SK-N-SH (cell line): Measurements from ENCODE around the gene SLC29A1. TPM values are rescaled to one million over a fixed set of nuclear protein-coding genes. Genes with fewer than 3 reads are reported as not detected.

ENCODE experiments used
- CTCF ChIA-PET: fragments of 300-600, 350-600 bp; formaldehyde crosslinking; extraction: SDS; loops from one replicate; lab custom pipeline; 2021; lab: Yijun Ruan, JAX
- POLR2A ChIA-PET: fragments of 350-600 bp; sonication (Branson Sonifier 250); formaldehyde crosslinking; extraction: SDS; loops from one replicate; lab custom pipeline; 2020; ENCODE audit warnings: antibody characterized with exemption, inconsistent platforms; lab: Yijun Ruan, JAX
- DNase-seq: peaks from one replicate; pipeline ENCODE4 v3.0.0; 2012
- H2AFZ ChIP-seq: fragments of 200-600 bp; sonication (generic); 2 replicates; pipeline ENCODE4 v1.8.1; 2016; ENCODE audit warnings: antibody characterized with exemption, mild to moderate bottlenecking, low read depth
- H3F3A ChIP-seq: fragments of 200-600 bp; sonication (generic); replicated peaks from 2 replicates; pipeline ENCODE3; 2016; ENCODE audit warnings: antibody characterized with exemption, mild to moderate bottlenecking; ENCODE audit not compliant: insufficient read depth
- H3K27ac ChIP-seq, 2 experiments: fragments of 200-500 bp in 1 of 2; fragments of 200-600 bp in 1 of 2; sonication (Bioruptor generic) in 1 of 2; sonication (generic), shearing (Covaris generic) in 1 of 2; 2 replicates each; pipeline versions ENCODE4 v1.5.1 to v1.6.1; 2014 to 2016; ENCODE audit warnings: low read depth in 2 of 2, inconsistent platforms in 1 of 2, low read length in 1 of 2, mild to moderate bottlenecking in 1 of 2, mixed read lengths in 1 of 2
- H3K27me3 ChIP-seq: fragments of 200-600 bp; sonication (generic), shearing (Covaris generic); 2 replicates; pipeline ENCODE4 v1.6.1; 2016; ENCODE audit warnings: mixed run types; ENCODE audit not compliant: insufficient read depth
- H3K36me3 ChIP-seq, 2 experiments: fragments of 200-500 bp in 1 of 2; fragments of 200-600 bp in 1 of 2; sonication (Bioruptor generic) in 1 of 2; sonication (generic) in 1 of 2; replicated peaks in 1 of 2; 2 replicates each; pipeline versions ENCODE3 to v1.5.1; 2014 to 2016; ENCODE audit warnings: low read length in 1 of 2, mild to moderate bottlenecking in 1 of 2; ENCODE audit not compliant: insufficient read depth in 2 of 2, control insufficient read depth in 1 of 2
- H3K4me1 ChIP-seq, 2 experiments: fragments of 200-500 bp in 1 of 2; fragments of 200-600 bp in 1 of 2; sonication (Bioruptor generic) in 1 of 2; sonication (generic), shearing (Covaris generic) in 1 of 2; 2 replicates each; pipeline versions ENCODE4 v1.5.1 to v1.6.1; 2014 to 2016; ENCODE audit warnings: low read depth in 1 of 2, low read length in 1 of 2, mixed run types in 1 of 2; ENCODE audit not compliant: insufficient read depth in 2 of 2, control insufficient read depth in 1 of 2
- H3K4me2 ChIP-seq: fragments of 200-600 bp; sonication (generic), shearing (Covaris generic); 2 replicates; pipeline ENCODE4 v1.6.1; 2017; ENCODE audit warnings: mixed run types
- H3K4me3 ChIP-seq, 2 experiments: fragments of 200-500 bp in 1 of 2; fragments of 200-600 bp in 1 of 2; sonication (Bioruptor generic) in 1 of 2; sonication (generic), shearing (Covaris generic) in 1 of 2; 2 replicates each; pipeline versions ENCODE4 v1.5.1 to v1.8.1; 2014 to 2016; ENCODE audit warnings: low read depth in 2 of 2, inconsistent platforms in 1 of 2, low read length in 1 of 2, mild to moderate bottlenecking in 1 of 2, mixed read lengths in 1 of 2, moderate library complexity in 1 of 2
- H3K79me2 ChIP-seq: fragments of 200-600 bp; sonication (generic); 2 replicates; pipeline ENCODE4 v1.8.1; 2017; ENCODE audit warnings: mild to moderate bottlenecking; ENCODE audit not compliant: insufficient read depth
- H3K9ac ChIP-seq: fragments of 200-600 bp; sonication (generic); 2 replicates; pipeline ENCODE4 v1.6.1; 2017; ENCODE audit warnings: mixed run types
- H3K9me2 ChIP-seq: fragments of 200-600 bp; sonication (generic); 2 replicates; pipeline ENCODE4 v1.6.1; 2017; ENCODE audit warnings: mixed run types
- H3K9me3 ChIP-seq: fragments of 200-600 bp; sonication (generic); 2 replicates; pipeline ENCODE4 v1.6.1; 2017; ENCODE audit warnings: mixed run types, mild to moderate bottlenecking, moderate library complexity
- H4K20me1 ChIP-seq: fragments of 200-600 bp; sonication (generic); 2 replicates; pipeline ENCODE4 v1.6.1; 2017; ENCODE audit warnings: mild to moderate bottlenecking, mixed run types; ENCODE audit not compliant: insufficient read depth
- CTCF ChIP-seq: fragments of 200-600 bp; sonication (generic); IDR thresholded peaks from 2 replicates; pipeline ENCODE4 v1.6.1; 2017; ENCODE audit warnings: antibody characterized with exemption, mild to moderate bottlenecking, moderate library complexity
- ELF1 ChIP-seq: IDR thresholded peaks from 2 replicates; pipeline ENCODE4 v1.4.0; 2012
- EP300 ChIP-seq, 2 experiments: IDR thresholded peaks; 2 replicates each; pipeline versions ENCODE4 v1.4.0 to v1.6.1; 2012; ENCODE audit warnings: borderline replicate concordance in 1 of 2, low read depth in 1 of 2, low read length in 1 of 2
- GATA2 ChIP-seq: sonication (generic); formaldehyde crosslinking; IDR thresholded peaks from 2 replicates; pipeline ENCODE4 v1.5.0; 2020; ENCODE audit warnings: mild to moderate bottlenecking, missing genetic modification reagents
- MAX ChIP-seq: IDR thresholded peaks from 2 replicates; pipeline ENCODE4 v1.4.0; 2012; ENCODE audit warnings: low read depth
- MXI1 ChIP-seq: IDR thresholded peaks from 2 replicates; pipeline ENCODE4 v1.6.1; 2012; ENCODE audit warnings: mild to moderate bottlenecking, low read depth, low read length, improper control_type of control experiment
- NFIC ChIP-seq: IDR thresholded peaks from 2 replicates; pipeline ENCODE4 v1.4.0; 2012; ENCODE audit warnings: borderline replicate concordance
- NRF1 ChIP-seq: IDR thresholded peaks from 2 replicates; pipeline ENCODE4 v1.6.1; 2012; ENCODE audit warnings: low read depth, mild to moderate bottlenecking, low read length
- PBX3 ChIP-seq: IDR thresholded peaks from 2 replicates; pipeline ENCODE4; 2012
- POLR2AphosphoS5 ChIP-seq: IDR thresholded peaks from 2 replicates; pipeline ENCODE4 v1.6.1; 2012; ENCODE audit warnings: low read depth, low read length
- RCOR1 ChIP-seq: fragments of 150-350 bp; IDR thresholded peaks from 2 replicates; pipeline ENCODE4 v1.6.1; 2017; ENCODE audit warnings: antibody characterized with exemption, low read length
- SIN3A ChIP-seq: IDR thresholded peaks from 2 replicates; pipeline ENCODE4 v1.6.1; 2012; ENCODE audit warnings: low read depth, mild to moderate bottlenecking, low read length, moderate library complexity, borderline replicate concordance
- TAF1 ChIP-seq: IDR thresholded peaks from 2 replicates; pipeline ENCODE4 v1.6.1; 2012; ENCODE audit warnings: low read depth, mild to moderate bottlenecking, low read length, moderate library complexity, borderline replicate concordance
- USF1 ChIP-seq: IDR thresholded peaks from 2 replicates; pipeline ENCODE4 v1.4.0; 2012; ENCODE audit warnings: low read depth, borderline replicate concordance
- USF2 ChIP-seq: fragments of 150-350 bp; IDR thresholded peaks from 2 replicates; pipeline ENCODE4 v1.6.1; 2017; ENCODE audit warnings: antibody characterized with exemption, low read length, low read depth, borderline replicate concordance
- WGBS: methylation state at CpG from one replicate; pipeline ENCODE4 v1.1.6; 2017; ENCODE audit warnings: low lambda C conversion rate; 5-methylcytosine and 5-hydroxymethylcytosine counted together
- polyA plus RNA-seq, 3 experiments: library from polyadenylated mRNA; depleted of rRNA; stranded (reverse); fragments of >200 nt; gene quantifications; 2 replicates each; pipeline ENCODE4 v1.2.3, GENCODE V29; 2012

The SLC29A1 gene
- polyA plus RNA-seq, 1 of the 3 experiments (the other 2 are of a cell fraction) = 44.5 TPM

- H2AFZ ChIP-seq = no peak overlapping the region
- POLR2A ChIA-PET = interaction anchor here (0.9 to 3.1 kb wide), 2 partner anchors 18 to 29 kb away, joined by 3 to 25 read pairs; partner anchors contain the start of genes HSP90AB1 and SLC35B2
- TF ChIP-seq SIN3A (no peak), POLR2AphosphoS5 (no peak), TAF1 (no peak), PBX3 (no peak), GATA2 (no peak), USF1 (no peak), RCOR1 (no peak), CTCF (no peak)
- TF ChIP-seq, all 33 proteins: peak for 0
- Histone ChIP-seq H3K4me3 (no peak overlapping the region), H3K27ac (peak overlapping the region in 1 of 2 experiments; percentile 0; a peak in 1 of 4 replicates), H4K20me1 (peaks cover 5% of the 10 kb centered on the region; the same call in 1 of the 2 replicates), H3K4me1 (peaks cover 9 to 80% of the 10 kb centered on the region in 2 experiments; a peak in 3 of 4 replicates), H3K27me3 (no peaks in the 10 kb centered on the region), H3K4me2 (no peak overlapping the region), H3F3A (no peaks in the 10 kb centered on the region), H3K9ac (no peak overlapping the region), H3K79me2 (peaks cover 7% of the 10 kb centered on the region; the same call in 1 of the 2 replicates), H3K36me3 (peaks cover 0 to 6% of the 10 kb centered on the region in 2 experiments), H3K9me3 (no peaks in the 10 kb centered on the region), H3K9me2 (no peaks in the 10 kb centered on the region)
- DNase-seq = no peak
- 96% methylated on average over 7 of the region's 7 CpGs for WGBS
- CTCF ChIA-PET = interaction anchor here (1.2 to 13.7 kb wide), 6 partner anchors 6 to 132 kb away, joined by 3 to 224 read pairs (median 4); no protein-coding TSS in a partner anchor
Observed at GRCh38 chr6:44228433-44228832, 5.0 kb downstream of the SLC29A1 start.

- H3K79me2 ChIP-seq = peaks cover 7% of the 10 kb centered on the region; the same call in 1 of the 2 replicates
- H3K9me3 ChIP-seq = no peaks in the 10 kb centered on the region
- H3K4me3 ChIP-seq = no peak overlapping the region
- no peak overlapping the region for H3K9ac ChIP-seq
- no peaks in the 10 kb centered on the region for H3F3A ChIP-seq
- ChIA-PET CTCF (interaction anchor here (1.2 to 13.7 kb wide), 6 partner anchors 6 to 132 kb away, joined by 3 to 224 read pairs (median 4); no protein-coding TSS in a partner anchor), POLR2A (interaction anchor here (0.9 kb wide), 1 partner anchor 28 kb away, joined by 3 read pairs; the partner anchor contains the start of gene SLC35B2)
- H3K4me2 ChIP-seq = no peak overlapping the region
- WGBS = 81% methylated on average over 3 of the region's 5 CpGs
- peaks cover 9 to 84% of the 10 kb centered on the region in 2 experiments for H3K4me1 ChIP-seq
- H2AFZ ChIP-seq = no peak overlapping the region
- H3K36me3 ChIP-seq = peaks cover 0 to 6% of the 10 kb centered on the region in 2 experiments
- peak overlapping the region in 1 of 2 experiments; percentile 17; a peak in 1 of 4 replicates for H3K27ac ChIP-seq
- no peak for DNase-seq
- H3K27me3 ChIP-seq = no peaks in the 10 kb centered on the region
- peaks cover 5% of the 10 kb centered on the region; the same call in 1 of the 2 replicates for H4K20me1 ChIP-seq
- H3K9me2 ChIP-seq = no peaks in the 10 kb centered on the region
- TF ChIP-seq CTCF (no peak), USF2 (no peak), RCOR1 (no peak), EP300 (IDR thresholded peaks at IDR 0.05; ENCODE audit: borderline replicate concordance in 1 of 2, low read depth in 1 of 2, low read length in 1 of 2) (no peak), PBX3 (no peak), ELF1 (no peak), MAX (no peak), NFIC (no peak), NRF1 (no peak), MXI1 (no peak)
Observed at GRCh38 chr6:44228836-44229235, 5.4 kb downstream of the SLC29A1 start.
